HG03060 (cell line): ENCODE data around the gene FYTTD1.

Experiments
- ATAC-seq: cut with Tn5 transposase; IDR thresholded peaks from one replicate; pipeline ENCODE4 v1.9.1; 2021; ENCODE audit warnings: low read depth, moderate number of reproducible peaks; ENCODE audit not compliant: unreplicated experiment

Gene FYTTD1

DNA sequence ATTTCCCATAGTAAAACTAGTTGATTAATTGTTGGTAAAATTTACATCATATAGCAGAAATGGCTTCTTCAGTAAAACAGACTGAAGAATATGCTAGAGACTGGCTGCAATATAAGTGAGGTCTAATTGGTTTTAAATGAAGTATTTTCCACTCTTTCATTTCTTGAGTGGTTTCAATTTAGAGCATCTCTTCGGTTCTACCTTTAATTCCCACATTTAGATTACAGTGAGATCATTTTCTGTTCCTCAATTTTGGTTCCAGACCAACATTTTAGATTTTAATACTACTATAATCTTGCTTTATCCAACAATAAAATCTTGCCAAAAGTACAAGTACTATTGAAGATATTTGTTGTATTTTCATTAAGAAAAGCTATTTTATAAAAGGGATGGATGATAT, 40.4 kb downstream of the FYTTD1 start:
- ATAC-seq = no peak

DNA sequence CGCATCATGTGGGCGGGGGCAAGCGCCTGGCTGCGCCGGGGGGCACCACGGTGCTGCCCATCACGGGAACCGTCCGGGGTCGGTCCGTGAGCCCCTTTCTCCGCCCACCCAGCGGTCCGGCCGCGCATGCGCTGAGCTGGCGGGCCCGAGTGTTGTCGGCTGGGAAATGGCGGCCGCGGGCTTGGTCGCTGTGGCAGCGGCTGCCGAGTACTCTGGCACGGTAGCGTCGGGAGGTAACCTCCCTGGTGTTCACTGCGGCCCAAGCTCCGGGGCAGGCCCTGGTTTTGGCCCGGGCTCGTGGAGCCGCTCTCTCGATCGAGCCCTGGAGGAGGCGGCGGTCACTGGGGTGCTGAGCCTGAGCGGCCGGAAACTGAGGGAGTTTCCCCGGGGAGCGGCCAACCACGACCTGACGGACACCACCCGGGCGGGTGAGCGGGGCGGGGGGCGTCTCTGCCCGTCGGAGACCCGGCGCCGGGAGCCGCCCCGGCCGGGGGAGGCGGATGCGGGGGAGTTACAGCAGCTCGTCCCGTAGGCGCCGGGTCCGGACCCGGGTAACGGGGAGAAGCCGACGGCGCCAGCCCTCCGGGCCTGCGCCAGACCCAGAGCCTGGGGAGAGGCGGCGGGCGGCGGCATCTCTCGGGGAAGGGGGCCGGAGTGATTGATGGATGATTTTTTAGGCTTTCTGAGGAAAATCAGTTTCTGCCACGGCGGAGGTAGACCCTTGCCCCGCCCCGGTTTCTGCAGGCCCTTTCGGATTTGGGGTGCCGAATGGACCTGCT, 41.6 kb downstream of the FYTTD1 start, which contains the start of gene LRCH3:
LRCH3 (plus strand) TSS at position 142 of the 779 bp plus-strand sequence; CDS start at position 167, 25 bp downstream.
- ATAC-seq = peak; percentile 34

- no peak for ATAC-seq
Measured at GRCh38 chr3:197791892-197792647, 42.4 kb downstream of the FYTTD1 start.

DNA sequence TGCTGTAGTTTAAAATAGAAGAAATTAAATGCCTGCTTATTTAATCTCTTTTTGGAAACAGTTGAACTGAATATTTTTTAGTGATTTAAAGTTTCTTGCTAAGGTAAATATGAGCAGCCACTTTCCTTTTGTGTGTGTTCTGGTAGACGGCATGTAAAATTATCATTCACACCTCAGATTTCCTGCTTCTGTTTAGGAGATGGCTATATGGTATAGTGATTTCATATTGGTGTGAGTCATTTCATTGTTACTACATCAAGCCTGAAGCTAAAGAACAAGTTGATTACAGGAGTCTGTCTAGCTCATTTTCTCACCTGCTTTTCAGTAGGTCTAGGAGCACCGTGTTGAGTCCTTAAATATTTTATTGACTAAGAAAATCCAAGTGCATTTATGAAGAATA, 43.6 kb downstream of the FYTTD1 start:
- ATAC-seq = no peak

- ATAC-seq = no peak
Measured at GRCh38 chr3:197794115-197794514, 44.4 kb downstream of the FYTTD1 start.

GRCh38 chr3:197795200-197795599, 45.5 kb downstream of the FYTTD1 start:
- ATAC-seq = no peak

DNA sequence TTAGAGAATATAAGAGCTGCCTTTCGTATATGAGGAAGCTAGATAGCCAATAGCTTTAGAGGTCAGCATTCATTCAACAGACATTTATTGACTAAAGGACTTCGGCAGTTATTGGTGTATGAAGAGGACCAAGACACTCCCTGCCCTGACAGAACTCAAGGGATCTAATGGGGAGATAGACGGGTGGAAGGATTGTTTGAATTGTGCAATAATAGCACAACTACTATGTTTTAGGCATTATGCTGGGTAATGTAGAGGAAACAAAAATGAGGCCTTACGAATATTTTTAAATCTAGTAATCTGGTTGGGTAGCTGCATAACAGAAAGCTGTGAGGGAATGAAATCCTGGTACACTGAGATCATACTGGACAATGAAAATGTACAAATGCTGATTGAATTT, 46.4 kb downstream of the FYTTD1 start:
- no peak for ATAC-seq

DNA sequence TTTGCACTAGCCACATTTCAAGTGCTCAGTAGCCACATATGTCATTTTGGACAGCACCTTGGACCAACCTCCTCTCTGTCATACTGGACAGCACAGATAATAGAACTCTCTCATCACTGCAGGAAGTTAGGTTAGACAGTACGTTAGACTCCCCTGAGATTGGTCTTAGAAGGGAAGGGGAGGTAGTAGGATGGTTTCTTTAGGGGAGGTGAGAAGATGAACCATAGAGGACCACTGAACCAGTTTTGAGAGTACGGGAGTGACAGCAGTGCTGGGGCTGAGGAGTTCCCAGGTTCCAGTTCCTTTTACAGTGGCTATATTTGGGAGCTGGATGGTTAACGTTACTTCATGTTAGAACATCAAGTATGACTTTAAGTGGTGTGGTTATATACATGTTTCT, 49.2 kb downstream of the FYTTD1 start:
- no peak for ATAC-seq

- no peak for ATAC-seq
Measured at GRCh38 chr3:197800379-197800778, 50.7 kb downstream of the FYTTD1 start.

GRCh38 chr3:197801891-197802778, 52.5 kb downstream of the FYTTD1 start:
- no peak for ATAC-seq

DNA sequence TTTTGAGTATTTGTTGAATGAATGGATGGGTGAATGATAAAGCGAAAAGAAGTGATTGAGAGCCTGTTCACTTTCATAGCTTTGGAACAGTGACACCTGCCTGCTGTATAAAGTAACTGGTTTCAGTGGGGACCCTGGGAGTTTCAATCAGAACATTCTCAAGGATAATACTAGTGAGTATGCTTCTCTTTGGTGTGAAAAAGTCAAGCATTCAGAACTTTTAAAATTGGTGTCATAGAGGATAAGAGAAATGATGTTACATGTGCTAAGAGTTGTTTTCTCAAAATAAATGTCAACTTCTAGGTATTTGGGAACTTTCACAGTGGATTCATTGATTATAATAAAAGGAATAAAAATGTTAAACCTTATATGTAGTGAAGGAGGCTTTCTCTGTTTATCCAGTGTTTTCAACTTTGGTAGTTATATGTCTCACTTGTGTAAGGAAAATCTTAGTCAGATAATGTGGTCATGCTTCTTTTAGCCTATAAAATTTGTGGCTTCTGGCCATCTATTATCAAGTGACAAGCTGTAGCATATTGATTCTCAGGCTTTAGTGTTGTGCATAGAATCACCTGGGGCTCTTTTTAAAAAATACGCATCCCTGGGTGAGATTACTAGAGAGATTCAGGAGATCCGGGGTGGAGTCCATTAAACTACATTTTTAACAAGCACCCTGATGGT, 53.2 kb downstream of the FYTTD1 start:
- ATAC-seq = no peak

DNA sequence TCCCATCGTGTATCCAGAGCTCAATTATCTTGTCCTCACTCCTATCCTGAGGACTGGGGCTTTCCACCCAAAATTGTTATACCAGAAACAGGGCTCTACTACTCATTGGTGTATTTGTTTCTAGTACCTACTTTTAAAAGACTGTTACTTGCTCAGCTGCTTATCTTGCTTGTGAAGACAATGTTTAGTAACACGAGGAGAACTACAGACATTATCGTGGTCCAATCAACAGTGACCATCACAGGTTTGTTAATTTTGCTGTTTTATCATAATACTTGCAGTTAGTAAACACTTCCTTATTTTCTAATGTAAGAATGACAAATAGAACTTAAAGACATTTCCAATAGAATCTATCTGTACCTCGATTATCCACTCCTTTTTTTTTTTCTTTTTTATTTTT, 54.8 kb downstream of the FYTTD1 start:
- ATAC-seq = no peak

DNA sequence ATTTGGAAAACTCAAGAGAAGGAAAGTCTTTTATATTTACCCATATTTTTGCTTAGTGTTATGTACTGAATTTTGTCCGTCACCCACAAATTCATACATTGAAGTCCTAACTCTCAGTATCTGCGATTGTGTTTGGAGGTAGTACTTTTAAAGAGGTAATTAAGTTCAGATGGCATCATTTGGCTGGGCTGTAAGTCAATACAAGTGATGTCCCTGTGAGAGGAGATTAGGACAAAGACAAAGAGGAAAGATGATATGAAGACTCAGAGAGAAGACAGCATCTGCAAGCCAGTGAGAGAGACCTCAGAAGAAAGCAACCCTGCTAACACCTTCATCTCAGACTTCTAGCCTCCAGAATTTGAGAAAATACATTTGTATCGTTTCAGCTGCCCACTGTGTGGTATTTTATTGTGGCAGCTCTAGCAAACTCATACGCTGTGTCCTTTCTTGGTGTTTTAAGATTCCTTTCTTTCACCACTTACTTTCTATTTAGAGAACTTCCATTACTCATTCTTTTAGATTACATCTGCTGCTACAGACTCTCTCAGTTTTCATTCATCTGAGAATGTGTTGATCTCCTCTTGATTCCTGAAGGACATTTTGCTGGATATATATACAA, 58.4 kb downstream of the FYTTD1 start:
- ATAC-seq = no peak

GRCh38 chr3:197809356-197810020, 59.8 kb downstream of the FYTTD1 start:
- no peak for ATAC-seq

GRCh38 chr3:197810901-197811300, 61.2 kb downstream of the FYTTD1 start:
- ATAC-seq = no peak

GRCh38 chr3:197811343-197811742, 61.7 kb downstream of the FYTTD1 start:
- no peak for ATAC-seq

- ATAC-seq = no peak
Measured at GRCh38 chr3:197814372-197814771, 64.7 kb downstream of the FYTTD1 start.

- ATAC-seq = no peak
Measured at GRCh38 chr3:197820550-197821335, 71.1 kb downstream of the FYTTD1 start.
